SK-N-SH (cell line): ENCODE results near the gene MINK1. TPM values are rescaled to one million over a fixed set of nuclear protein-coding genes. Genes with fewer than 3 reads are reported as not detected.

Experiments used
- CTCF ChIA-PET: fragments of 300-600, 350-600 bp; formaldehyde crosslinking; extraction: SDS; loops from one replicate; lab custom pipeline; 2021; lab: Yijun Ruan, JAX
- POLR2A ChIA-PET: fragments of 350-600 bp; sonication (Branson Sonifier 250); formaldehyde crosslinking; extraction: SDS; loops from one replicate; lab custom pipeline; 2020; ENCODE audit warnings: antibody characterized with exemption, inconsistent platforms; lab: Yijun Ruan, JAX
- DNase-seq: peaks from one replicate; pipeline ENCODE4 v3.0.0; 2012
- H2AFZ ChIP-seq: fragments of 200-600 bp; sonication (generic); 2 replicates; pipeline ENCODE4 v1.8.1; 2016; ENCODE audit warnings: antibody characterized with exemption, mild to moderate bottlenecking, low read depth
- H3F3A ChIP-seq: fragments of 200-600 bp; sonication (generic); replicated peaks from 2 replicates; pipeline ENCODE3; 2016; ENCODE audit warnings: antibody characterized with exemption, mild to moderate bottlenecking; ENCODE audit not compliant: insufficient read depth
- H3K27ac ChIP-seq, 2 experiments: fragments of 200-500 bp in 1 of 2; fragments of 200-600 bp in 1 of 2; sonication (Bioruptor generic) in 1 of 2; sonication (generic), shearing (Covaris generic) in 1 of 2; 2 replicates each; pipeline versions ENCODE4 v1.5.1 to v1.6.1; 2014 to 2016; ENCODE audit warnings: low read depth in 2 of 2, inconsistent platforms in 1 of 2, low read length in 1 of 2, mild to moderate bottlenecking in 1 of 2, mixed read lengths in 1 of 2
- H3K27me3 ChIP-seq: fragments of 200-600 bp; sonication (generic), shearing (Covaris generic); 2 replicates; pipeline ENCODE4 v1.6.1; 2016; ENCODE audit warnings: mixed run types; ENCODE audit not compliant: insufficient read depth
- H3K36me3 ChIP-seq, 2 experiments: fragments of 200-500 bp in 1 of 2; fragments of 200-600 bp in 1 of 2; sonication (Bioruptor generic) in 1 of 2; sonication (generic) in 1 of 2; replicated peaks in 1 of 2; 2 replicates each; pipeline versions ENCODE3 to v1.5.1; 2014 to 2016; ENCODE audit warnings: low read length in 1 of 2, mild to moderate bottlenecking in 1 of 2; ENCODE audit not compliant: insufficient read depth in 2 of 2, control insufficient read depth in 1 of 2
- H3K4me1 ChIP-seq, 2 experiments: fragments of 200-500 bp in 1 of 2; fragments of 200-600 bp in 1 of 2; sonication (Bioruptor generic) in 1 of 2; sonication (generic), shearing (Covaris generic) in 1 of 2; 2 replicates each; pipeline versions ENCODE4 v1.5.1 to v1.6.1; 2014 to 2016; ENCODE audit warnings: low read depth in 1 of 2, low read length in 1 of 2, mixed run types in 1 of 2; ENCODE audit not compliant: insufficient read depth in 2 of 2, control insufficient read depth in 1 of 2
- H3K4me2 ChIP-seq: fragments of 200-600 bp; sonication (generic), shearing (Covaris generic); 2 replicates; pipeline ENCODE4 v1.6.1; 2017; ENCODE audit warnings: mixed run types
- H3K4me3 ChIP-seq, 2 experiments: fragments of 200-500 bp in 1 of 2; fragments of 200-600 bp in 1 of 2; sonication (Bioruptor generic) in 1 of 2; sonication (generic), shearing (Covaris generic) in 1 of 2; 2 replicates each; pipeline versions ENCODE4 v1.5.1 to v1.8.1; 2014 to 2016; ENCODE audit warnings: low read depth in 2 of 2, inconsistent platforms in 1 of 2, low read length in 1 of 2, mild to moderate bottlenecking in 1 of 2, mixed read lengths in 1 of 2, moderate library complexity in 1 of 2
- H3K79me2 ChIP-seq: fragments of 200-600 bp; sonication (generic); 2 replicates; pipeline ENCODE4 v1.8.1; 2017; ENCODE audit warnings: mild to moderate bottlenecking; ENCODE audit not compliant: insufficient read depth
- H3K9ac ChIP-seq: fragments of 200-600 bp; sonication (generic); 2 replicates; pipeline ENCODE4 v1.6.1; 2017; ENCODE audit warnings: mixed run types
- H3K9me2 ChIP-seq: fragments of 200-600 bp; sonication (generic); 2 replicates; pipeline ENCODE4 v1.6.1; 2017; ENCODE audit warnings: mixed run types
- H3K9me3 ChIP-seq: fragments of 200-600 bp; sonication (generic); 2 replicates; pipeline ENCODE4 v1.6.1; 2017; ENCODE audit warnings: mixed run types, mild to moderate bottlenecking, moderate library complexity
- H4K20me1 ChIP-seq: fragments of 200-600 bp; sonication (generic); 2 replicates; pipeline ENCODE4 v1.6.1; 2017; ENCODE audit warnings: mild to moderate bottlenecking, mixed run types; ENCODE audit not compliant: insufficient read depth
- ELF1 ChIP-seq: IDR thresholded peaks from 2 replicates; pipeline ENCODE4 v1.4.0; 2012
- FOSL2 ChIP-seq: IDR thresholded peaks from 2 replicates; pipeline ENCODE4 v1.4.0; 2012; ENCODE audit warnings: low read depth, mild to moderate bottlenecking, moderate library complexity, borderline replicate concordance
- FOXJ3 ChIP-seq: sonication (generic); formaldehyde crosslinking; IDR thresholded peaks from 2 replicates; pipeline ENCODE4 v1.5.1; 2020; ENCODE audit warnings: mild to moderate bottlenecking, missing genetic modification reagents
- FOXM1 ChIP-seq: IDR thresholded peaks from 2 replicates; pipeline ENCODE4 v1.4.0; 2012; ENCODE audit warnings: low read depth, mild to moderate bottlenecking
- MAX ChIP-seq: IDR thresholded peaks from 2 replicates; pipeline ENCODE4 v1.4.0; 2012; ENCODE audit warnings: low read depth
- MXI1 ChIP-seq: IDR thresholded peaks from 2 replicates; pipeline ENCODE4 v1.6.1; 2012; ENCODE audit warnings: mild to moderate bottlenecking, low read depth, low read length, improper control_type of control experiment
- NFIC ChIP-seq: IDR thresholded peaks from 2 replicates; pipeline ENCODE4 v1.4.0; 2012; ENCODE audit warnings: borderline replicate concordance
- PBX3 ChIP-seq: IDR thresholded peaks from 2 replicates; pipeline ENCODE4; 2012
- RCOR1 ChIP-seq: fragments of 150-350 bp; IDR thresholded peaks from 2 replicates; pipeline ENCODE4 v1.6.1; 2017; ENCODE audit warnings: antibody characterized with exemption, low read length
- SIN3A ChIP-seq: IDR thresholded peaks from 2 replicates; pipeline ENCODE4 v1.6.1; 2012; ENCODE audit warnings: low read depth, mild to moderate bottlenecking, low read length, moderate library complexity, borderline replicate concordance
- TCF12 ChIP-seq: IDR thresholded peaks from 2 replicates; pipeline ENCODE4 v1.4.0; 2012
- TEAD4 ChIP-seq: IDR thresholded peaks from 2 replicates; pipeline ENCODE4 v1.4.0; 2012; ENCODE audit warnings: mild to moderate bottlenecking, borderline replicate concordance; ENCODE audit not compliant: insufficient read depth
- WGBS: methylation state at CpG from one replicate; pipeline ENCODE4 v1.1.6; 2017; ENCODE audit warnings: low lambda C conversion rate; 5-methylcytosine and 5-hydroxymethylcytosine counted together
- polyA plus RNA-seq, 3 experiments: library from polyadenylated mRNA; depleted of rRNA; stranded (reverse); fragments of >200 nt; gene quantifications; 2 replicates each; pipeline ENCODE4 v1.2.3, GENCODE V29; 2012
- TF ChIP-seq, protein P1 (sequence below): IDR thresholded peaks from 2 replicates; pipeline ENCODE4 v1.6.1; 2012; ENCODE audit warnings: mild to moderate bottlenecking, low read depth, low read length, moderate library complexity
- TF ChIP-seq, protein P2 (sequence below): IDR thresholded peaks from 2 replicates; pipeline ENCODE4 v1.4.0; 2012; ENCODE audit warnings: low read depth, borderline replicate concordance
- TF ChIP-seq, protein P3 (sequence below): IDR thresholded peaks from 2 replicates; pipeline ENCODE4 v1.4.0; 2012; ENCODE audit warnings: low read depth, borderline replicate concordance

The MINK1 gene
- polyA plus RNA-seq, 1 of the 3 experiments (the other 2 are of a cell fraction): 64.7 TPM

DNA sequence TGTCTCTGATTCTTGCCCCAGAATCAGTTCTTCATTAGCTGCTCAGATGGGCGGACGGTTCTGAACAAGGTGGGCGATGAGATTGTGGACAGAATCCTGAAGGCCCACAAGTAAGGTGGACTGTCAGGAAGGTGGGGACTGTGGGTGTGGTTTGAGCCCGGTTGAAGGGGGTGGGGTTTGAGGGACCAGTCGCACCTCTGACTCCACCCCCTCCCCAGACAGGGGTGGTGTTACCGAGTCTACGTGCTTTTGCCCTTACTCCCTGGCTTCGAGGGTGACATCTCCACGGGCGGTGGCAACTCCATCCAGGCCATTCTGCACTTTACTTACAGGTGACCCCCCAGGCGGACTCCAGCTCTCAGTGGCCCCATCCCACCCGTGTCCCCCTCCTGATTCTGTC, 14.9 kb upstream of the MINK1 start:
- no peaks in the 10 kb centered on the region for H3K27me3 ChIP-seq
- no peak overlapping the region for H3K9ac ChIP-seq
- no peaks in the 10 kb centered on the region for H3K4me1 ChIP-seq
- H3K27ac ChIP-seq: no peak overlapping the region
- H3K4me3 ChIP-seq: no peak overlapping the region
- no peak for DNase-seq
- peaks cover 10 to 12% of the 10 kb centered on the region in 2 experiments for H3K36me3 ChIP-seq
- ChIA-PET POLR2A (no interaction called here), CTCF (interaction anchor here (1.3 kb wide), 1 partner anchor 11 kb away, joined by 4 read pairs; the partner anchor contains the start of gene PLD2)
- no peaks in the 10 kb centered on the region for H3K79me2 ChIP-seq
- no peaks in the 10 kb centered on the region for H4K20me1 ChIP-seq
- H3K9me3 ChIP-seq: no peaks in the 10 kb centered on the region
- no peak overlapping the region for H3K4me2 ChIP-seq
- no peak for TF ChIP-seq MXI1
- TF ChIP-seq FOSL2: no peak
- TF ChIP-seq, protein P1, sequence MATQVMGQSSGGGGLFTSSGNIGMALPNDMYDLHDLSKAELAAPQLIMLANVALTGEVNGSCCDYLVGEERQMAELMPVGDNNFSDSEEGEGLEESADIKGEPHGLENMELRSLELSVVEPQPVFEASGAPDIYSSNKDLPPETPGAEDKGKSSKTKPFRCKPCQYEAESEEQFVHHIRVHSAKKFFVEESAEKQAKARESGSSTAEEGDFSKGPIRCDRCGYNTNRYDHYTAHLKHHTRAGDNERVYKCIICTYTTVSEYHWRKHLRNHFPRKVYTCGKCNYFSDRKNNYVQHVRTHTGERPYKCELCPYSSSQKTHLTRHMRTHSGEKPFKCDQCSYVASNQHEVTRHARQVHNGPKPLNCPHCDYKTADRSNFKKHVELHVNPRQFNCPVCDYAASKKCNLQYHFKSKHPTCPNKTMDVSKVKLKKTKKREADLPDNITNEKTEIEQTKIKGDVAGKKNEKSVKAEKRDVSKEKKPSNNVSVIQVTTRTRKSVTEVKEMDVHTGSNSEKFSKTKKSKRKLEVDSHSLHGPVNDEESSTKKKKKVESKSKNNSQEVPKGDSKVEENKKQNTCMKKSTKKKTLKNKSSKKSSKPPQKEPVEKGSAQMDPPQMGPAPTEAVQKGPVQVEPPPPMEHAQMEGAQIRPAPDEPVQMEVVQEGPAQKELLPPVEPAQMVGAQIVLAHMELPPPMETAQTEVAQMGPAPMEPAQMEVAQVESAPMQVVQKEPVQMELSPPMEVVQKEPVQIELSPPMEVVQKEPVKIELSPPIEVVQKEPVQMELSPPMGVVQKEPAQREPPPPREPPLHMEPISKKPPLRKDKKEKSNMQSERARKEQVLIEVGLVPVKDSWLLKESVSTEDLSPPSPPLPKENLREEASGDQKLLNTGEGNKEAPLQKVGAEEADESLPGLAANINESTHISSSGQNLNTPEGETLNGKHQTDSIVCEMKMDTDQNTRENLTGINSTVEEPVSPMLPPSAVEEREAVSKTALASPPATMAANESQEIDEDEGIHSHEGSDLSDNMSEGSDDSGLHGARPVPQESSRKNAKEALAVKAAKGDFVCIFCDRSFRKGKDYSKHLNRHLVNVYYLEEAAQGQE: no peak
- no peak for TF ChIP-seq NFIC
- no peak for TF ChIP-seq SIN3A
- TF ChIP-seq FOXM1: no peak
- no peak for TF ChIP-seq RCOR1
- TF ChIP-seq MAX: no peak
- TF ChIP-seq FOXJ3 (CRISPR knock-in tag): no peak
- TF ChIP-seq, protein P2, sequence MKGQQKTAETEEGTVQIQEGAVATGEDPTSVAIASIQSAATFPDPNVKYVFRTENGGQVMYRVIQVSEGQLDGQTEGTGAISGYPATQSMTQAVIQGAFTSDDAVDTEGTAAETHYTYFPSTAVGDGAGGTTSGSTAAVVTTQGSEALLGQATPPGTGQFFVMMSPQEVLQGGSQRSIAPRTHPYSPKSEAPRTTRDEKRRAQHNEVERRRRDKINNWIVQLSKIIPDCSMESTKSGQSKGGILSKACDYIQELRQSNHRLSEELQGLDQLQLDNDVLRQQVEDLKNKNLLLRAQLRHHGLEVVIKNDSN: no peak
- TF ChIP-seq PBX3: no peak
- no peak for TF ChIP-seq TEAD4
- TF ChIP-seq, protein P3, sequence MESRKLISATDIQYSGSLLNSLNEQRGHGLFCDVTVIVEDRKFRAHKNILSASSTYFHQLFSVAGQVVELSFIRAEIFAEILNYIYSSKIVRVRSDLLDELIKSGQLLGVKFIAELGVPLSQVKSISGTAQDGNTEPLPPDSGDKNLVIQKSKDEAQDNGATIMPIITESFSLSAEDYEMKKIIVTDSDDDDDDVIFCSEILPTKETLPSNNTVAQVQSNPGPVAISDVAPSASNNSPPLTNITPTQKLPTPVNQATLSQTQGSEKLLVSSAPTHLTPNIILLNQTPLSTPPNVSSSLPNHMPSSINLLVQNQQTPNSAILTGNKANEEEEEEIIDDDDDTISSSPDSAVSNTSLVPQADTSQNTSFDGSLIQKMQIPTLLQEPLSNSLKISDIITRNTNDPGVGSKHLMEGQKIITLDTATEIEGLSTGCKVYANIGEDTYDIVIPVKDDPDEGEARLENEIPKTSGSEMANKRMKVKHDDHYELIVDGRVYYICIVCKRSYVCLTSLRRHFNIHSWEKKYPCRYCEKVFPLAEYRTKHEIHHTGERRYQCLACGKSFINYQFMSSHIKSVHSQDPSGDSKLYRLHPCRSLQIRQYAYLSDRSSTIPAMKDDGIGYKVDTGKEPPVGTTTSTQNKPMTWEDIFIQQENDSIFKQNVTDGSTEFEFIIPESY: no peak
- no peak for TF ChIP-seq ELF1
- TF ChIP-seq TCF12: no peak
- no peaks in the 10 kb centered on the region for H3K9me2 ChIP-seq
- no peak overlapping the region for H2AFZ ChIP-seq
- WGBS: 76% methylated on average over 7 of the region's 12 CpGs
- H3F3A ChIP-seq: no peaks in the 10 kb centered on the region
